H1 (cell line): ENCODE measurements around the gene TNS3. TPM values are rescaled to one million over a fixed set of nuclear protein-coding genes. Genes with fewer than 3 reads are reported as not detected.

Source experiments
- CTCF ChIA-PET: fragments of 300-600 bp; sonication (Branson Sonifier 250); formaldehyde crosslinking; loops from one replicate; lab custom pipeline; 2021; ENCODE audit not compliant: partially characterized antibody; lab: Charles Lee
- POLR2A ChIA-PET: fragments of 300-600 bp; sonication (Branson Sonifier 250); formaldehyde crosslinking; loops from one replicate; lab custom pipeline; 2021; ENCODE audit warnings: inconsistent platforms; ENCODE audit not compliant: partially characterized antibody; lab: Charles Lee
- DNase-seq, 2 experiments: peaks; one replicate each; pipeline versions ENCODE4 v3.0.0 to v3.0.0-alpha.2; 2010 to 2022; ENCODE audit warnings: low spot score in 2 of 2, low read depth in 1 of 2, mixed read lengths in 1 of 2
- FAIRE-seq: peaks from 2 replicates; lab custom pipeline; 2011; peaks lifted over from hg19 to GRCh38; lab: Jason Lieb, UNC
- H2AFZ ChIP-seq: 2 replicates; pipeline ENCODE4 v1.8.1; 2012; ENCODE audit warnings: low read length, inconsistent platforms
- H2AK5ac ChIP-seq: 2 replicates; pipeline ENCODE4 v1.6.1; 2013; ENCODE audit warnings: low read depth, low read length
- H2BK120ac ChIP-seq: replicated peaks from 2 replicates; pipeline ENCODE3; 2013; ENCODE audit warnings: low read depth, low read length, inconsistent platforms
- H2BK12ac ChIP-seq: 2 replicates; pipeline ENCODE4 v1.6.1; 2013; ENCODE audit warnings: low read depth, low read length
- H2BK15ac ChIP-seq: 2 replicates; pipeline ENCODE4 v1.6.1; 2013; ENCODE audit warnings: low read length
- H2BK20ac ChIP-seq: 2 replicates; pipeline ENCODE4 v1.6.1; 2013; ENCODE audit warnings: low read length
- H2BK5ac ChIP-seq: 2 replicates; pipeline ENCODE4 v1.6.1; 2013; ENCODE audit warnings: low read depth, low read length
- H3K14ac ChIP-seq: 2 replicates; pipeline ENCODE4 v1.6.1; 2013; ENCODE audit warnings: inconsistent platforms; ENCODE audit not compliant: insufficient read length
- H3K18ac ChIP-seq: 2 replicates; pipeline ENCODE4 v1.6.1; 2013; ENCODE audit warnings: low read length; ENCODE audit errors: extremely low read depth
- H3K23ac ChIP-seq: 2 replicates; pipeline ENCODE4 v1.6.1; 2013; ENCODE audit warnings: inconsistent platforms; ENCODE audit not compliant: insufficient read length
- H3K23me2 ChIP-seq: 2 replicates; pipeline ENCODE4 v1.6.1; 2013; ENCODE audit warnings: low read depth, low read length
- H3K27ac ChIP-seq: 2 replicates; pipeline ENCODE4 v1.6.1; 2011; ENCODE audit warnings: low read depth, low read length, inconsistent platforms
- H3K27me3 ChIP-seq, 4 experiments: replicated peaks in 1 of 4; 1 replicate in 1 of 4; 2 replicates in 3 of 4; pipeline versions ENCODE4 v1.6.1 to v1.8.1; 2011 to 2013; ENCODE audit warnings: low read length in 3 of 4, mild to moderate bottlenecking in 3 of 4, inconsistent platforms in 2 of 4, mixed read lengths in 2 of 4, moderate library complexity in 1 of 4; ENCODE audit not compliant: control insufficient read depth in 3 of 4, insufficient read depth in 3 of 4; ENCODE audit errors: extremely low read depth in 1 of 4
- H3K36me3 ChIP-seq, 4 experiments: 2 replicates each; pipeline versions ENCODE4 v1.6.1 to v1.8.1; 2011 to 2013; ENCODE audit warnings: mild to moderate bottlenecking in 4 of 4, low read length in 3 of 4, moderate library complexity in 2 of 4, control low read depth in 1 of 4, inconsistent platforms in 1 of 4; ENCODE audit not compliant: insufficient read depth in 4 of 4, control insufficient read depth in 2 of 4
- H3K4ac ChIP-seq: replicated peaks from 2 replicates; pipeline ENCODE3; 2013; ENCODE audit warnings: low read length, low read depth, mixed read lengths, inconsistent platforms; ENCODE audit not compliant: insufficient read length
- H3K4me1 ChIP-seq, 4 experiments: replicated peaks in 1 of 4; 1 replicate in 1 of 4; 2 replicates in 3 of 4; pipeline versions ENCODE4 v1.6.1 to v1.8.1; 2011 to 2013; ENCODE audit warnings: low read length in 3 of 4, inconsistent platforms in 2 of 4, mixed read lengths in 1 of 4; ENCODE audit not compliant: insufficient read depth in 4 of 4, control insufficient read depth in 3 of 4
- H3K4me2 ChIP-seq, 2 experiments: 2 replicates each; pipeline versions ENCODE4 v1.6.1 to v1.8.1; 2011 to 2013; ENCODE audit warnings: low read depth in 2 of 2, low read length in 2 of 2, control low read depth in 1 of 2, inconsistent platforms in 1 of 2, mild to moderate bottlenecking in 1 of 2; ENCODE audit not compliant: insufficient read depth in 1 of 2
- H3K4me3 ChIP-seq, 4 experiments: fragments of 200-600, 300-600 bp in 1 of 4; sonication (generic), shearing (Covaris generic), sonication (Bioruptor Twin) in 1 of 4; 2 replicates each; pipeline versions ENCODE4 v1.5.1 to v1.8.1; 2011 to 2016; ENCODE audit warnings: low read length in 4 of 4, low read depth in 3 of 4, control low read depth in 2 of 4, inconsistent platforms in 2 of 4, mild to moderate bottlenecking in 2 of 4, mixed read lengths in 1 of 4, moderate library complexity in 1 of 4; ENCODE audit not compliant: insufficient read depth in 2 of 4; ENCODE audit errors: extremely low read depth in 1 of 4
- H3K56ac ChIP-seq: replicated peaks from 2 replicates; pipeline ENCODE3; 2013; ENCODE audit warnings: low read depth, mild to moderate bottlenecking, mixed read lengths, low read length, inconsistent platforms; ENCODE audit not compliant: insufficient read length
- H3K79me1 ChIP-seq: 2 replicates; pipeline ENCODE4 v1.6.1; 2013; ENCODE audit warnings: low read depth, low read length, control low read depth
- H3K79me2 ChIP-seq, 2 experiments: 2 replicates each; pipeline versions ENCODE4 v1.6.1 to v1.8.1; 2012 to 2013; ENCODE audit warnings: low read length in 2 of 2, mild to moderate bottlenecking in 2 of 2, inconsistent platforms in 1 of 2; ENCODE audit not compliant: insufficient read depth in 2 of 2, control insufficient read depth in 1 of 2
- H3K9ac ChIP-seq, 4 experiments: replicated peaks in 1 of 4; 1 replicate in 1 of 4; 2 replicates in 3 of 4; pipeline versions ENCODE4 v1.6.1 to v1.8.1; 2011 to 2013; ENCODE audit warnings: low read depth in 3 of 4, low read length in 3 of 4, control low read depth in 2 of 4, mild to moderate bottlenecking in 2 of 4, moderate library complexity in 2 of 4, inconsistent platforms in 1 of 4; ENCODE audit errors: extremely low read depth in 1 of 4
- H3K9me3 ChIP-seq, 2 experiments: 2 replicates each; pipeline versions ENCODE4 v1.6.1 to v1.8.1; 2012 to 2013; ENCODE audit warnings: mild to moderate bottlenecking in 2 of 2, moderate library complexity in 2 of 2, control low read depth in 1 of 2, inconsistent platforms in 1 of 2, low read depth in 1 of 2, low read length in 1 of 2, mixed read lengths in 1 of 2; ENCODE audit not compliant: insufficient read depth in 2 of 2
- H4K20me1 ChIP-seq, 2 experiments: replicated peaks in 1 of 2; 2 replicates each; pipeline versions ENCODE3 to v1.8.1; 2011 to 2013; ENCODE audit warnings: inconsistent platforms in 2 of 2, low read length in 2 of 2, mild to moderate bottlenecking in 1 of 2; ENCODE audit not compliant: insufficient read depth in 2 of 2, control insufficient read depth in 1 of 2
- H4K5ac ChIP-seq: 2 replicates; pipeline ENCODE4 v1.6.1; 2013; ENCODE audit warnings: low read length, low read depth, mixed read lengths, inconsistent platforms; ENCODE audit not compliant: insufficient read length
- H4K8ac ChIP-seq: 2 replicates; pipeline ENCODE4 v1.8.0; 2013; ENCODE audit warnings: mild to moderate bottlenecking, moderate library complexity, low read length, inconsistent platforms; ENCODE audit not compliant: insufficient read depth; ENCODE audit errors: extremely low read depth
- H4K91ac ChIP-seq: replicated peaks from 2 replicates; pipeline ENCODE3; 2013; ENCODE audit warnings: low read length, mixed read lengths, inconsistent platforms; ENCODE audit not compliant: insufficient read length
- BRCA1 ChIP-seq: IDR thresholded peaks from 2 replicates; pipeline ENCODE4 v1.6.1; 2012; ENCODE audit warnings: low read depth, low read length, improper control_type of control experiment
- GABPA ChIP-seq: IDR thresholded peaks from 2 replicates; pipeline ENCODE4 v1.6.1; 2011; ENCODE audit warnings: mild to moderate bottlenecking, low read length, moderate library complexity, borderline replicate concordance; ENCODE audit not compliant: insufficient read depth
- JUND ChIP-seq: IDR thresholded peaks from 2 replicates; pipeline ENCODE4 v1.6.1; 2011; ENCODE audit warnings: mild to moderate bottlenecking, improper control_type of control experiment, low read length
- NANOG ChIP-seq: IDR thresholded peaks from 2 replicates; pipeline ENCODE4 v1.6.1; 2011; ENCODE audit warnings: low read length, low read depth, mild to moderate bottlenecking, inconsistent platforms; ENCODE audit not compliant: insufficient read depth, poor library complexity, severe bottlenecking
- POLR2A ChIP-seq, 2 experiments: IDR thresholded peaks; 1 replicate in 1 of 2; 2 replicates in 1 of 2; pipeline ENCODE4 v1.6.1; 2011; ENCODE audit warnings: low read depth in 2 of 2, low read length in 2 of 2, mild to moderate bottlenecking in 2 of 2; ENCODE audit errors: control extremely low read depth in 1 of 2
- SUZ12 ChIP-seq: fragments of 200-600 bp; sonication (generic); IDR thresholded peaks from 2 replicates; pipeline ENCODE4 v1.6.1; 2012; ENCODE audit warnings: mild to moderate bottlenecking, inconsistent platforms, low read length, moderate library complexity, mixed read lengths
- ZNF274 ChIP-seq: IDR thresholded peaks from 2 replicates; pipeline ENCODE4 v1.7.0; 2012; ENCODE audit warnings: low read length, borderline replicate concordance; ENCODE audit errors: extremely low read depth
- WGBS, 2 experiments: shearing (Covaris generic) in 1 of 2; methylation state at CpG; one replicate each; pipeline versions ENCODE4 v1.1.6 to v1.1.7; 2013 to 2015; ENCODE audit warnings: low lambda C conversion rate in 2 of 2, mixed read lengths in 2 of 2, inconsistent platforms in 1 of 2, low coverage in 1 of 2, missing lambda C conversion rate in 1 of 2; ENCODE audit not compliant: insufficient replicate concordance in 2 of 2, insufficient coverage in 1 of 2, insufficient read length in 1 of 2; ENCODE audit errors: extremely low coverage in 1 of 2, missing lambda C conversion rate in 1 of 2; 5-methylcytosine and 5-hydroxymethylcytosine counted together
- polyA plus RNA-seq, 7 experiments: library from polyadenylated mRNA; depleted of rRNA in 3 of 7; stranded (reverse) in 5 of 7; unstranded in 2 of 7; fragments of >200 nt in 5 of 7; fragments of 200-250 nt in 2 of 7; gene quantifications; 1 replicate in 5 of 7; 2 replicates in 1 of 7; 4 replicates in 1 of 7; pipeline versions ENCODE4 v1.2.1 to v1.2.3, GENCODE V29; 2011 to 2013; ENCODE audit warnings: missing spikeins in 2 of 7, mixed read lengths in 2 of 7
- total RNA-seq: library from RNA; stranded (reverse); fragmentation: NEBNext Ultra II Directional; extraction: Animal tissue kit (Norgen Biotek cat#: 25700); gene quantifications from 2 replicates; pipeline ENCODE4 v1.2.1, GENCODE V29; 2021
- TF ChIP-seq, protein P1 (sequence below): IDR thresholded peaks from 2 replicates; pipeline ENCODE4 v1.6.1; 2012; ENCODE audit warnings: low read length, inconsistent platforms

The TNS3 gene
- total and polyA plus RNA-seq, 2 of the 8 experiments (the other 6 are each of a cell fraction or from before 2014, with no cell fraction given) = 11.9 to 24.2 TPM

DNA sequence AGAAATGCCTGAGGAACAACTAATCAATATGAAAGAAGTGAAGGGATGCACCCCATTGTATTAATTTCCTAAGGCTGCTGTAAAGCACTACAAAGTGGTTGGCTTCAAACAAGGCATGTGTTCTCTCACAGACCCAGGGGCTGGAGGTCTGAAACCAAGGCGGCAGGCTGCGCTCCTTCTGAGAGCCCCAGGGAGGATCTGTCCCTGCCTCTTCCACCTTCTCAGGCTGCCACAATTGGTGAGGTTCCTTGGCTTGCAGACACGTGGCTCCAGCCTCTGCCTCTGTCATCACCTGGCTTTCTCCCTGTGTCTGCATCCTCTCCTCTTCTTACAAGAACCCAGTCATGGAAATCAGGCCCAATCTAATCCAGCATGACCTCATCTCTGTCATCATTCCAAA is 110.1 kb downstream of the TNS3 start:
- no peak overlapping the region for H2AFZ ChIP-seq
- no peak overlapping the region for H2BK120ac ChIP-seq
- H3K79me2 ChIP-seq = peaks cover 7 to 12% of the 10 kb centered on the region in 2 experiments; a peak in 3 of 4 replicates
- no peak overlapping the region for H3K4me3 ChIP-seq
- H4K8ac ChIP-seq = no peak overlapping the region
- H3K9ac ChIP-seq = no peak overlapping the region
- H3K27me3 ChIP-seq = peaks cover 0 to 12% (median 4%) of the 10 kb centered on the region in 4 experiments; a peak in 4 of 7 replicates
- FAIRE-seq (no peak), DNase-seq (no peak)
- no peak overlapping the region for H3K4ac ChIP-seq
- CTCF ChIA-PET = interaction anchor here (1.0 to 2.0 kb wide), 2 partner anchors 63 to 206 kb away, joined by 3 to 4 read pairs; no protein-coding TSS in a partner anchor
- H3K14ac ChIP-seq = no peak overlapping the region
- peaks cover 12% of the 10 kb centered on the region for H3K23me2 ChIP-seq
- H2BK15ac ChIP-seq = 0 out of 2 replicates have a peak overlapping the region, but pooled peaks have one; percentile 32
- no peak overlapping the region for H3K4me2 ChIP-seq
- no peak overlapping the region for H3K27ac ChIP-seq
- peaks cover 6 to 27% of the 10 kb centered on the region in 2 experiments for H4K20me1 ChIP-seq
- no peak overlapping the region for H4K91ac ChIP-seq
- no peak overlapping the region for H3K23ac ChIP-seq
- H3K4me1 ChIP-seq = peaks cover 12 to 27% (median 22%) of the 10 kb centered on the region in 4 experiments
- no peak overlapping the region for H2BK5ac ChIP-seq
- no peaks in the 10 kb centered on the region for H3K9me3 ChIP-seq
- no peak overlapping the region for H4K5ac ChIP-seq
- no peak overlapping the region for H3K56ac ChIP-seq
- no peak overlapping the region; the same call in 1 of the 2 replicates for H2AK5ac ChIP-seq
- H2BK12ac ChIP-seq = no peak overlapping the region
- WGBS, 2 experiments = 81% methylated on average over 3 of the region's 3 CpGs; no CpG with 5 or more reads in 1 of the 2 experiments
- H3K79me1 ChIP-seq = peaks cover 10% of the 10 kb centered on the region
- H2BK20ac ChIP-seq = no peak overlapping the region
- H3K18ac ChIP-seq = no peak overlapping the region
- POLR2A ChIA-PET = interaction anchor here (0.6 to 1.1 kb wide), 2 partner anchors 12 to 17 kb away, joined by 3 read pairs; no protein-coding TSS in a partner anchor
- H3K36me3 ChIP-seq = no peaks in the 10 kb centered on the region; a peak in 1 of 8 replicates
- TF ChIP-seq JUND = no peak
- no peak for TF ChIP-seq ZNF274
- TF ChIP-seq, protein P1, sequence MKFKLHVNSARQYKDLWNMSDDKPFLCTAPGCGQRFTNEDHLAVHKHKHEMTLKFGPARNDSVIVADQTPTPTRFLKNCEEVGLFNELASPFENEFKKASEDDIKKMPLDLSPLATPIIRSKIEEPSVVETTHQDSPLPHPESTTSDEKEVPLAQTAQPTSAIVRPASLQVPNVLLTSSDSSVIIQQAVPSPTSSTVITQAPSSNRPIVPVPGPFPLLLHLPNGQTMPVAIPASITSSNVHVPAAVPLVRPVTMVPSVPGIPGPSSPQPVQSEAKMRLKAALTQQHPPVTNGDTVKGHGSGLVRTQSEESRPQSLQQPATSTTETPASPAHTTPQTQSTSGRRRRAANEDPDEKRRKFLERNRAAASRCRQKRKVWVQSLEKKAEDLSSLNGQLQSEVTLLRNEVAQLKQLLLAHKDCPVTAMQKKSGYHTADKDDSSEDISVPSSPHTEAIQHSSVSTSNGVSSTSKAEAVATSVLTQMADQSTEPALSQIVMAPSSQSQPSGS = no peak
- TF ChIP-seq POLR2A (IDR thresholded peaks at IDR 0.05; ENCODE audit: control extremely low read depth in 1 of 2, low read depth in 2 of 2, low read length in 2 of 2) = no peak
- no peak for TF ChIP-seq SUZ12
- TF ChIP-seq GABPA = no peak
- TF ChIP-seq BRCA1 = no peak
- TF ChIP-seq NANOG = no peak
